ENCODE data around the gene ITGA11.

ITGA11 gene

DNA sequence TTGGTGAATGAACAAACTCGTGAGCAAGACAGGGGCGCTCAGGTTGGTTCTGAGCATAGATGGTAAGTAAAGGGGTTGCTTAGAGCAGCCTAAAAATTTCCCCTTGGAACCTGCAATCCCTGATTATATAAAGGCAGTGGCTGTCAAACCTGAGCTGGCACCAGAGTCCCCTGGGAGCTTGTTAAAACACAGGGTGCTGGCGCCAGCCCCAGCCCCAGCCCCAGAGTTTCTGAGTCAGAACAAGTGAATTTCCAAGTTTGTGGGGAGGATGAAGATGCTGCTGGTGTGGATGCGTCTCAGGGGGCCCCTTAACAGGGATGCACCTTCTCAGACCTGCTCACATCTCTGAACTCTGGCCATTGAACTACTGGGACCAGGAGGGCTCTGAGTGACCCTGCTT is 106.2 kb downstream of the ITGA11 start:
- DNase-seq, result no peak

DNA sequence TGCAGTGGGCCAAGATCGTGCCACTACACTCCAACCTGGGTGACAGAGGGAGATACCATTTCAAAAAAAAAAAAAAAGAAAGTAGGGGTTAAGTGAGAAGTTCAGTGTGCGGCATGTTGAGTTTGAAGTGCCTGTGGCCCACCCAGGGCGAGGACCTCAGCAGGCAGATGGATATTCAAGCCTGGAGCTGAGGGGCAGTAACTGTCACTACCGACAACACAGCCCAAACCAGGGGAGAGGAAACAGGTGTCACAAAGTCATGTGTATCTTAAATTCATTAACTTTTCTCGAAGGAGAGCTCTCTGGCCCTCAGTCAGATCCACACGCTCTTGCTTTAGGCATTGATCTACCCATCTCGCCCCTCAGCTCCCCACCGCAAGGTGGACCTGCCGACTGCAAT is 109.2 kb downstream of the ITGA11 start:
- no peak for DNase-seq

DNA sequence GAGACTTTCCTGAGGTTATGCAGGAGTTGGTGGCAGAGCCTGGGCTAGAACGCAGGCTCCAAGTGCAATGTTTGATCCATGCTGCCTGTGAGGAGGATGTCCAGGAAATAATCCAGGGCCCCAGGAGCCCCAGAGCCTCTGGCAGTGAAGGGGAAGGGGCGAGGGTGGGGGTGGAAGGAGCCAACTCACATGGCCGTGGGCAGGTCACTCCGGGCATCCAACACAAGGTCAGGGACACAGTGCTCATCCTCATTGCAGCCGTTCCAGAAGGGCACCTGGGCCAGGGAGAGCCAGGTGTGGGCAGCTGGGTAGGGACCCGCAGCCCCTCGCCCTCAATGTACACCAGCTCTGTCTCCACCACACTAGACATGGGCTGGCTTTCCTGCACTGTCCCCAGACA is 110.7 kb downstream of the ITGA11 start:
- no peak for DNase-seq

- no peak for DNase-seq
These were observed 112.0 kb downstream of the ITGA11 start for GRCh38 chr15:68319997-68320396.

GRCh38 chr15:68318931-68319909 is 112.7 kb downstream of the ITGA11 start:
- DNase-seq, result no peak

DNA sequence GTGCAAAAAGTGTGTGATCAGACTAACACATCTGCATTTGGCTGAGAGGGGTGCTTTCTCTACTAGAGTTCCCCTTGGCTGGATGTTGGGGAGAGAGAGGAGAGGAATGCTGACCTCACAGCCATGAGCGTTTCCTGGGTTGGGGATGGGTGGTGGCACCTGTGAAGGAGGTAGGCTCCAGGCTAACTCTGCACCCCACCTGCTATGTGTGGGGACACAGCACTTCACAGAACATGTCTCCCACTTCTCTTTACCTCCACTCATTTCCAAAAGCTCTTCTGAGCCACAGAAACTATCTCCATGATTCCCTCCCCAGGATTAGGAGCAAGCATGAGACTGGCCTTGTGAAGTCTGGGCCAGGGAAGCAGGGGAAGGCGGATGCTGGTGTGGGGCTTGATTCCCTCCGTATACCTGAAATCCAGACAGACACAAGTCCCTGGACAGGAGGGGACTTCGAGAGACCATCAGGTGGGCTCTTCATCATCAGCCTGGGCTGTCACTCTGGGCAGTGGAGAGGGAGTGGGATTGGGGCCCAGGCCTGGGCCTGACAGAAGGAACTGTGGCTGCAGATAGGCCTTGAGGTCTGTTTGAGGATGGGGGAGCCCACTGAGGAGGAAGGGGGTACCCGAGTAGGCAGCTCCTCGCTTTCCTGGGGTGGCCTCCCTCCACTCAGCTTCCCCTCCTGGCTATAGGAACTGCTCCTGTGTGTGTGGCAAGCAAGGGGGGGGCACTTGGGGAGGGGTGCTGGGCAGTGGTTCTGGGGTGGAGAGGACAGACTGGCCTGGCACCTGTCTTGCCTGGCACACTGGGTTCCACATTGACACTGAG is 113.7 kb downstream of the ITGA11 start:
- DNase-seq, result no peak

GRCh38 chr15:68317281-68318007 is 114.5 kb downstream of the ITGA11 start:
- DNase-seq, result no peak

DNA sequence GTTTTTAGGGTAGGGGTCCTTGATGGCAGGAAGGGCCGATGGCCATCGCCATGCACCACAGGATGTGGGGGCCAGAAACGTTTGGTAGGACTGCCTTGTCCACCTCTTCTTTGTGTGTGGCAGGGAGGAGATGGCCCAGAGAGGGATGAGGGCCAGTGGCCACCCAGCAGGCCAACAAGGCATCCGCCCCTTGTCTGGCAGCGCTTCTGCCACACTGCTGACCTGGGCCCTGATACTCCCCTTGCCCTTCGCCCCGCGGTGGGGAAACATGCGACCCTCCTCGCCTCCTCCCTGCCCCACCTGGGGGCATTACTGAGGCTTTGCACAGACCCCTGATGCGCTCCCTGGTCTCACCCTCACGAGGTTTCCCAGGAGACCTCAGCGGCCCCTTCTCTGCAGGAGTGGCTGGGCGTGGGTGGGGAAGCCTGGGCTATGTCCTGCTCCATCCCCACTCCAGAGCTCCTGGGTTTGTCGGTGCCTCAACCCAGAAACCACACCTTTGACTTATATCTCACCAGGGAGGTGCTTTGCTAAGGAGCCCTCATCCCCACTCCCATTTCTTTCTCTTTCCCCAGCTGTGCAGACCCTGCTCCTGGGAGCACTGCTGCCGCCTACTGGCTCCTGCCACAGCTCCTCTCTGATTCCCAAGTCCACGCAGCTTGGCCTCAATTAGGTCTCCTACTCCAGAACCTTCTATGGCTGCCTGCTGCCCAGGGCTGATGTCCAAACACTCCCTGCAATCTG is 115.7 kb downstream of the ITGA11 start:
- DNase-seq, result no peak

- DNase-seq, result no peak
These were observed 116.4 kb downstream of the ITGA11 start for GRCh38 chr15:68315495-68316031.

DNA sequence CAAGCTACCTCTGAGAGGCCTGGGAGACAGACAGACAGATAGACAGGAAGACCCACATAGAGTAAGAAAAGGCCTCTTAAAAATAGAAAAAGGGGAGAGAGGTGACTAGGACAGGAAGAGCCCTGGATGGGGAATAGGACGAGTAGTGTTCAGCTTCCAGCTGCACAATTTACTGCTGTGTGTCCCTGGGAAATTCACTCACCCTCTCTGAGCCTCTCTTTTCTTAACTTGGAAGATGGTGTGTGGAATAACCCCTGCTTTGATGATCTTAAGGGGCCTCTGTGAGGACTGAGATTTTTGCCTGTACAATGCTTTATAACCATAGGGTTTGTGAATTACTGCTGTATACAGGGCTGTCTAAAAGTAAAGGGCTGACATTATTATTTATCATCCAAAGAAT is 116.9 kb downstream of the ITGA11 start:
- no peak for DNase-seq

DNA sequence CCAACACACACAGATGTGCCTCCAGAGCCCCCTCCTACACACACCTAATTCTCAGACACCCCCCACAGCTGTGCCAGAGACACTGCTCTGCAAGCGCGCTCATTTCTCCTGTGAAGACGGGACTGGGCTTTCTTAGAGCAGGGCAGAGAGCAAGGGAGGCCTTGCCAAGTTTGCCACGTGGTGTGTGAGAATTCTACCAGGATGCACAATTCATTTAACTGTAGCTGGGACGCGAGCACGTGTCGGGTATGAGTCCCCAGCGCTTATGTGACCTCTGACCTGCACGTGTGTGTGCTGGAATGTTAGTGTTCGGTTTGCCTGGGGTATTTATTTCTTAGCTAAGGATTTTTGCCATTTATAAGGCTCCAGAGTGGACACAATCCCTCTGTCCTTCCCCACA is 117.4 kb downstream of the ITGA11 start:
- no peak for DNase-seq

DNA sequence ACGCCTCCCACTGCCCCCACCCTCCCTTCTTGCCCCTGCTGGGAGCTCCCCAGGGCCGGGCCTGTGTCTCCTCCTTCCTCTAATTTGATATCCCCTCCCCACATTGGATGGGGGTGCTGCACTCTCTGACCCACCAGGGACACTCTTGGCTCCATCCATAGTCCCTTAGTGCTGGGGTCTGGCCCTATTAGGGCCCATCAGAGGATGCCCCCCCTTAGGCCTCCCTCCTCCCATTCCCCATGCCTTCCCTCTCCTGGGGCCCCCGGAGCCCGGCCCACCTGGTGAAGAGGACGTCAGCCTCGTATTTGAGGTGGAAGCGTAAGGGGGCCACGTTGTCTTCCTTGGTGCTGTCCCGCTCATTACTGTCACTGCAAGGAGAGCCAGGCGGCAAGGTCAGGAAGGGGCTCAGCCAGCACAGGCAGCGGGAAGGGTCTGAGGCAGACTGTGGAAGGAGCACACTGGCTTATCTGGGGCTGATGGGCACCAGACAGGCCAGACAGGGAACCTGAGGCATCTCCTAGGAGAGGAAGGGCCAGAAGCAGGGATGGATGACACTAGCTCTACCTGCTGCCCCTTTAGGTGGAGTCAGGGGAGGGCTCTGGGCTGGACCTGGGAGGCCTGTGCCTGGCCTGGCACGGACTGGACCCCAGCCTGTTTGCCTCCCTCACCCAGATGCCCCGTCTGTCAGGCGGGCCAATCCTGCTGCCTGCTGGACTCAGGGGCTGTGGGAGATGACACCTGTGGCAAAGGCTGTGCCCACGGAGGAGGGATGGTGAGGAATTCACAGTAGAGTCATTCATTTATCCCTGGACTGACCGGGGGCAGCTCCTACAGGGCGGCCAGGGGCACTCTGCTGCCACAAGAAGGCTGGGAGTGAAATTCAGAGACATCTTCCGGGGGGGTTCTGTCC is 118.2 kb downstream of the ITGA11 start:
- no peak for DNase-seq

- DNase-seq, result no peak
These were observed 119.2 kb downstream of the ITGA11 start for GRCh38 chr15:68312701-68313204.

GRCh38 chr15:68311859-68312557 is 120.0 kb downstream of the ITGA11 start:
- DNase-seq, result no peak

GRCh38 chr15:68311464-68311835 is 120.5 kb downstream of the ITGA11 start:
- no peak for DNase-seq

- no peak for DNase-seq
These were observed 121.0 kb downstream of the ITGA11 start for GRCh38 chr15:68310804-68311463.

GRCh38 chr15:68310178-68310803 is 121.7 kb downstream of the ITGA11 start:
- peak; percentile 16 for DNase-seq

- DNase-seq, result no peak
These were observed 122.9 kb downstream of the ITGA11 start for GRCh38 chr15:68309024-68309423.
